HPDE6-E6E7 (cell line): ENCODE measurements around the gene ESYT2.
"Not testable (repeated sequence)": the region's sequence is repeated elsewhere in the genome, so short reads cannot be mapped to it uniquely, and the experiment has no call there.

ENCODE experiments used
- DNase-seq: peaks from one replicate; pipeline ENCODE4 v3.0.0; 2011; ENCODE audit warnings: missing footprints; ENCODE audit errors: extremely low spot score

ESYT2 gene

DNA sequence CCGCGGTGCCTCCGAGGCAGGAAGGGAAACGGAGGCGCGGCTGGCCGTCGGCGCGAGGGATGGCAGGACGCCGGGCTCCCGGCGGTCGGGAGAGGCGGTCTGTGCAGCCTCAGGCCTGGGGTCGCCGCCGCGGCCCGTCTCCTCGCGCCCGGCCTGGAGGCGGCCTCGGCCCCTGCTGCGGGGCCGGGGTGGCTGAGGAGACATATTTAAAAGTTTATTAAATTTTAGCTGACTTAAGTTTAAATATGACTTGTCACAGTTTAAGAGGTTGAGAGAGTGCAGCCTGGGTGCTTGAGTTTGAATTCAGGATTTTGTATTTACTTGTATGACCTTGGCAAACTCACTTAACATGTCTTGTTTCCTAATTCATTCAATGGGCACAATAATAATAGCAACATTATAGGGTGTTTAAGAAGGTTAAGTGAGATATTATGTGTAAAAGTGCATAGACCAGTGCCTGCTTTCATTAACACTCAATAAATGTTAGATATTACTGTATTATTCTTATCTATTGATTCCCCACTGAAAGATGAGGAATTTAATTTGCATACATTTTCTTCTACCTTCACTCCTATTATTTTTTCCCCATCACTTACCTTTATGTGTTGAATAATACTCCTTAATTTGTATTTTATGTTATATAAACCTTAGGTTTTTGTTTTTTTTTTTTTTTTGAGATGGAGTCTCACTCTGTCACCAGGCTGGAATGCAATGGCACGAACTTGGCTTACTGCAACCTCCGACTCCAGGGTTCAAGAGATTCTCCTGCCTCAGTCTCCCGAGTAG is 27.8 kb upstream of the ESYT2 start:
- DNase-seq = no peak

DNA sequence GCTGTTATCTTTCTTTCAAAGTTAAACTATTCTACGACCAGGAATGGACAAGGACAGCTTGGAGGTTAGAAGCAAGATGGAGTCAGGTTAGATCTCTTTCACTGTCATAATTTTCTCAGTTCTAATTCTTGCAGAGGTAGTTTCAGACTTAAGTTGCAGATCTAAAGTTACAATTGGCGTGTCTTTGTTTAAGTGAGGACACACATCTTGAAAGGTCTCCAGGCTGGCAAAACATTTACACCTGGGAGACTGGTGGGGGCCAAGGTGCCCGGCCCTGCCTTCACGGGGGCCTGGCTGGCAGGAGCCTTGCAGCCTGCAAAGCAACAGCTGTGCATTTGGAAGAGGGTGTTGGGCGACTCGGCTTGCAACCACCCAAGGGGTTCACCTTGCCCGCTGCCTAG is 25.4 kb upstream of the ESYT2 start:
- DNase-seq = no peak

- no peak for DNase-seq
Measured at GRCh38 chr7:158850545-158851102, 21.3 kb upstream of the ESYT2 start.

DNA sequence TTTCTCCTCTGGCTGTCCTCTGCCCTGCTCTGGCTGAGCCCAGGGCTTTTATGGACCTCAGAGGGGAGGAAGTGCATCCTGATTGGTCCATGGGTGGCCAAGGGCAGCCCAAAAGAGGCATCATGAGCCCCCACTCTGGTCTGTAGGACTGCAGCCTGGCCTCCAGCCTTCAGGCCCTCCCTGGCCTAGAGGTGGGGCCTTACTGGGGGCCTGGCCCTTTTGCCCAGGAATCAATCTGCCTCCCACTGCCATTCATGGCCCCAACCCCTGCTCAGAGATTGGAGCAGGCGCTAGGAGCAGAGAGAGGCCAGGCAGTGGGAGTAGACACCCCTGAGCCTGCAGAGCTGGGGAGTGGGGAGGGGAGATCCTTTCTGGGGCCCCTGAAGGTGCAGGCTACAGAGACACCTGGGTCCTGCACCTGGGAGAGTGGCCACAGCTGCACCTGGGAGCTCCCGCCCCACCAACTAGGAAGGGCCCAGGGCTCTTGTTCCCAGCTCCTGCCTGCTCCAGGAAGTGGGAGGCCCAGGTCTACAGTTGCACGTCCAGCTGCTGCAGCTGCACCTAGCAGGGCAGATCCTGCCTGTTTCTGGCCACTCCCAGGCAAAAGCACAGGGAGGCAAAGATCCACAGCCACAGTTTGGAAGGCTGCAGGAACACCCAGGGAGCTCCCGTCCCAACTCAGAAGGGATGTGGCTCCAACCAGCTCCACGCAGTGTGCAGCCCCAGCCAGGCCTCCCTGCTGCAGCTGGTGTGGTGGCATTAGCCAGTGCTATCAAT is 20.6 kb upstream of the ESYT2 start:
- no peak for DNase-seq

GRCh38 chr7:158849442-158849767 is 20.1 kb upstream of the ESYT2 start:
- DNase-seq = no peak

GRCh38 chr7:158847451-158847866 is 18.1 kb upstream of the ESYT2 start:
- DNase-seq = no peak

- DNase-seq = no peak
Measured at GRCh38 chr7:158846304-158846703, 17.0 kb upstream of the ESYT2 start.

DNA sequence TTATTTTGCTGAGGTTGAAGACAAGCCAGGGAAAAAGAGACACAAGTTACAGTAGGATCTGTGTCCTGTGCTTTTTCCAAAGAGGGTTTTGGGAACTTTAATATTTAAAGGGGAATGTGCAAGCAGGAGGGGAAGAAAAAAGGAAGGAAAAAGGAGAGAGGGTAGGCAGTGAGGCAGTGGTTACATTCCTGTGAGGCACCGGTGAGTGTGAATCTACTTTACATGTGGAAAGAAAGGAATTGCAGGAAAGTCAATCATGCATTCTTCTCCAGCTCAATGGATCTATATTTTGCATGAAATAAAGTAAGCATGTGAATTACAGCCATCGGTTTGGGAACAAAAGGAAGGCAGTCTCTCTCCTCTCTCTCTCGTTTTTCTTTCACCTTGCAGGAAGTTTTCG is 14.5 kb upstream of the ESYT2 start:
- DNase-seq = no peak

DNA sequence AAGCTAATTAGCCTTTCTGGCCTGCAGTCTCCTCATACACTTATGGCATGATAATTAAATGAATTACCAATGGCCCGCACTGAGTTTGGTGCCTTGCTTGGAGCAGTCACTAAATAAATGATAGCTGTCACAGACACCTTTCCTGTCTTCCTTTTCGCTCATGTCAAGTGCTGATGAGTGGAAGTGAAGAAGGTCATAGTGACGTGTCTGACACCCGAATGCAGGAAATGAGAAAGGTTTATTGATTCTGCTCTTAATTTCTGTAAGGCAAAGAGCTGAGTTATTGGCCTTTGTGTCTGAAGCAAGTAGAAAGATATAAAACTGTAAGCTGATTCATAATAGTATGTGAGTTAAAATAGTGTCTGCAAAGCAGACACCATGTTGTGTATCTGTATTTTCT is 13.2 kb upstream of the ESYT2 start:
- DNase-seq = no peak

- DNase-seq = no peak
Measured at GRCh38 chr7:158840604-158841003, 11.3 kb upstream of the ESYT2 start.

- DNase-seq = not testable (repeated sequence)
Measured at GRCh38 chr7:158839177-158839576, 9.9 kb upstream of the ESYT2 start.

DNA sequence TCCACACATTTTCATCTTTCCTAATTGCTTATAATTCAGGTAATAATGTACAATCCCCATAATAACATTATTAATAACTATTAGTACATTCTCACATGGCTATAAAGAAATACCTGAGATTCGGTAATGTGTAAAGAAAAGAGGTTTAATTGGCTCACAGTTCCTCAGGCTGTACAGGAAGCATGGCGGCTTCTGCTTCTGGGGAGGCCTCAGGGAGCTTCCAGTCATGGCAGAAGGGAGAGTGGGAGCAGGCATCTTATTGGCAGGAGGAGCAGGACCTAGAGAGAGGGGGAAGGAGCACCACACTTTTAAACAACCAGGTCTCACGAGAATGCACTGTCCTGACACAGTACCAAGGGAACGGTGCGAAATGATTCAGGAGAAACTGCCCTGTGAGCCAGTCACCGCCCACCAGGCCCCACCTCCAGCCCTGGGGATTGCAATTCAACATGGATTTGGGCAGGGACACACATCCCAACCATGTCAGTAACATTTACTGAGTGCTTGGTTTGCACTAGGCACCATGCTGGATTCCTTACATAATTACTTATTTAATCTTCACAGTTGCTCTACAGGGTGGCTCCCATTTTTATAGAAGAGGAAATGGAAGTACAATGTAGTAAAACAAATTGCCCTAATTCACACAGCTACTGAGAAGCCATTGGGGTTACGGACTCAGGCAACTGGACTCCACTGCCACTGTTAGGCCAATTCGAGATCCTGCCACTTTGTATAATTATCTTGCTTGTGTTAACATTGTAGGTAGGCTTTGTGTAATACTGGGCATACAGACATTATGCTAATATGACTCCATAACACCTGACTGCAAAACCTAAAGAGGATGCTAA is 8.7 kb upstream of the ESYT2 start:
- no peak for DNase-seq

DNA sequence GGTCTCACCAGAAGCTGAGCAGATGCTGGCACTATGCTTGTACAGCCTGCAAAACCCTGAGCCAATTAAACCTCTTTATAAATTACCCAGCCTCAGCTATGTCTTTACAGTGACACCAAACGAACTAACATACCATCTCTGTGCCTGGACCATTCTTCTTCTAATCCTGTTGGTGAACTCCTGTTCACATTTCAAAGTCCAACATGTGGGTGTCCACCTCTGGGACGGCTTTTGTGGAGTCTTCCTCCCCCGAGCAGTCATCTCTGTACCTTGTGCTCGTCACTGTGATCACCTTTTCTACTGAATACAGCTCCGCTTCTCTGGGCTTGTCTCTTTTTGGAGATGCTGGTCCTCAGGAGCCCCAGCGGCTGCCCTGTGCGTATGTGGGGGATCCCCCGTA is 7.4 kb upstream of the ESYT2 start:
- no peak for DNase-seq

DNA sequence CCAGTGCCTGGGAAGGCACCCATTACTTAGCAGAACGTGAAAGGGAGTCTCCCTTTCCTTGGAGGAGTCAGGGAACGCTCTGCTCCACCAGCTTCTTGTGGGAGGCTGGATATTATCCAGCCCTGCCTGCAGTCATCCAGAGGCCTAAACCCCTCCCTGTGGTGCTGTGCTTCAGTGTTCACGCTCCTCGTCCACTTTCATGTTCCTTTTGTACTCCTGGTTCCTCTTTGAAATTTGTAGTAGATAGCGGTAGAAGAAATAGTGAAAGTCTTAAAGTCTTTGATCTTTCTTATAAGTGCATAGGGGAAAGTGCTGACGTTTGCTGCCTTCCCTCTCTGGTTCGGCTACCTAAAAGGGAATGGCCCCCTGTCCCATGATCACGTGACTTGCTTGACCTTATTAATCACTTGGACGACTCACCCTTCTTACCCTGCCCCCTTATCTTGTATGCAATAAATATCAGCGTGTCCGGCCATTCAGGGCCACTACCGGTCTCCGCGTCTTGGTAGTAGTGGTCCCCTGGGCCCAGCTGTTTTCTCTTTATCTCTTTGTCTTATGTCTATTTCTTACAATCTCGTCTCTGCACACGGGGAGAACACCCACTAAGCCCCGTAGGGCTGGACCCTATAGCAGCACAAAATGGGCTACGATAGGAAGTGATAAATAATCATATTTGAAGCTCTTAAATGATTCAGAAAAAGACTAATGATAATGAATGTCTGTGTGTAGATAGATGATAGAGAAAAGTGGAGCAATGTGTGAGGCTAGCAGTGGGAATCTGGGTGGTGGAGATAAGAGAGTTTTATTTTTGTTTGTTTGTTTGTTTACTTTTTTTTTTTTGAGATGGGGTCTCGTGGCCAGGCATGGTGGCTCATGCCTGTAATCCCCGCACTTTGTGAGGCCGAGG is 5.8 kb upstream of the ESYT2 start:
- DNase-seq = no peak

GRCh38 chr7:158832994-158833393 is 3.7 kb upstream of the ESYT2 start:
- DNase-seq = no peak

GRCh38 chr7:158831738-158832091 is 2.4 kb upstream of the ESYT2 start:
- DNase-seq = no peak

DNA sequence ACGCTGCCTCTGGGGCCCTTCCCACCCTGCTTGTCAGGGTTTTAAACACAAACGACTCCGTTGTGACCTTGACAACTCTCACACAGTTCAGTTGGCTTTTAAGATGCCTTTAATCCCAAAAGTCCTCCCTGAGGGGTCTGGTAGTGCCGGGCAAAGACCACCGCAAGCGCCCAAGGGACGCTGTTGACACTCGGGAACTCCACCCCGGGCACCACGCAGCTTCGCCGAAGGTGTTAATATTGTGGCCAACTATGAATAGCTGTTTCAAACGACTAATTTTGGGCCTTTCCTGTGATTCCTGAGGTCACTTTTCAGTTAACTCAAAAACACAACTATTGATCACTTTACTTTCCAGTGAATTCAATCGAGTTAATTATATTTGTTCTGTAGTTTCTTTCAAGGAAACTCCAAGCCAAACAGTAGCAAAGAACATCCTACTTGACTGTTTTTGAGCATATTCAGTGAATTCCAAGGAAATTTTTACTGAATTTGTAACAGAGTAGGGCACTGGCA is 958 bp upstream of the ESYT2 start:
- DNase-seq = no peak

- DNase-seq = peak; percentile 48
Measured at GRCh38 chr7:158829021-158829341, 328 bp downstream of the ESYT2 start.

DNA sequence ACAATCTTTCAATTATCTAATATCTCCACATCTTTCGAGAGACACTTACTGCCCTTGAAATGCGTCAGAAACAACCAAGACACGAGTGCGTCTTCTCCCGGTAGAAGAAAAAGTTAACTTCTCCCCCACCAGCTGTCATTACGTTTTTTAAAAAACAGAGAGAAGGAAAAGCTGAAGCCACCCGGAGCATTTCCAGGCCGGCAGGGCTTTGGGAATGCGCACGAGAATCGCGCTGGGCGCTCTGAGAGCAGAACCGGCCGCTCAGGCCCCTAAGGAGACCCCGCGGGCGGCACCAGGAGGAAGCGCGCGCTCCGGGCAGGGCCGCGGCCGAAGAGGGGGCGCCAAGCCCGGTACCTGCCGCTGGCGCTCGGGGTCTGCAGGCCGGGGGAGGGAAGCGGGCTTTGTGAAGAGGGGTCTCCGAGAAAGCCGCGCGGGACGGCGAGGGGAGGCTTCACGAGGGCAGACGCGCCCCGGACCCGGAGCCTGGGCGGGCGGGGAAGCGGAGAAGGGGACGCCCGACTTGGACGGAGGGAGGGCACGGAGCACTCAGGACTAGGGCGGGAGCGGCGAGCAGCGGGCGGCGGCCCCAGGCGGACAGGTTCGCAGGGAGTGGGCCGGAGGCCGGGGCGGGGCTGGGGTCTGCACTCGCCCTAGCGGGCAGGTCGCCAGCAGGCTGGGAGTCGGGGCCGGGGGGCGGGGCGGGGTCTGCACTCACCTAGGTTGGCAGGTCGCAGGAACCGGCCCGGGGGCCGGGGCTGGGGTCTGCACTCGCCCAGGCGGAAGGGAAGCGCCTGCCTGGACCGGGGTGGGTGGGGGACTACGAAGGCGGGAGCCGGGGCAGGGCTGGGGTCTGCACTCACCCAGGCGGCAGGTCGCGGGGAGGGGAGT is 932 bp downstream of the ESYT2 start:
- DNase-seq = no peak
